GM21723 (cell line): ENCODE results near the gene CEP164.
"Not testable (repeated sequence)": the region's sequence is repeated elsewhere in the genome, so short reads cannot be mapped to it uniquely, and the experiment has no call there.

Source experiments
- ATAC-seq: cut with Tn5 transposase; IDR thresholded peaks from one replicate; pipeline ENCODE4 v1.9.1; 2021; ENCODE audit warnings: mild to moderate bottlenecking, moderate library complexity; ENCODE audit not compliant: unreplicated experiment

The CEP164 gene

GRCh38 chr11:117303646-117304315 is 23.9 kb upstream of the CEP164 start:
- ATAC-seq: no peak

GRCh38 chr11:117305145-117305544 is 22.5 kb upstream of the CEP164 start:
- ATAC-seq: no peak

GRCh38 chr11:117309310-117309709 is 18.3 kb upstream of the CEP164 start:
- no peak for ATAC-seq

GRCh38 chr11:117313091-117313490 is 14.6 kb upstream of the CEP164 start:
- no peak for ATAC-seq

- no peak for ATAC-seq
Measured at GRCh38 chr11:117313828-117314768, 13.6 kb upstream of the CEP164 start.

GRCh38 chr11:117314840-117315239 is 12.8 kb upstream of the CEP164 start:
- ATAC-seq: no peak

- no peak for ATAC-seq
Measured at GRCh38 chr11:117315285-117316196, 12.1 kb upstream of the CEP164 start.

- no peak for ATAC-seq
Measured at GRCh38 chr11:117316197-117316961, 11.3 kb upstream of the CEP164 start, which contains the start of gene BACE1. Gene BACE1 (minus strand): TSS chr11:117316256. CDS start chr11:117315795, 461 bp downstream.

GRCh38 chr11:117318738-117319137 is 8.9 kb upstream of the CEP164 start:
- ATAC-seq: no peak

GRCh38 chr11:117319214-117319840 is 8.3 kb upstream of the CEP164 start:
- no peak for ATAC-seq

GRCh38 chr11:117327255-117327566 is 443 bp upstream of the CEP164 start:
- not testable (repeated sequence) for ATAC-seq

GRCh38 chr11:117328375-117329010 is 839 bp downstream of the CEP164 start:
- peak; percentile 5 for ATAC-seq

GRCh38 chr11:117332843-117333242 is 5.2 kb downstream of the CEP164 start:
- no peak for ATAC-seq

- ATAC-seq: no peak
Measured at GRCh38 chr11:117333917-117334316, 6.3 kb downstream of the CEP164 start.

GRCh38 chr11:117334896-117335295 is 7.2 kb downstream of the CEP164 start:
- no peak for ATAC-seq

- ATAC-seq: no peak
Measured at GRCh38 chr11:117335399-117335798, 7.7 kb downstream of the CEP164 start.

GRCh38 chr11:117337076-117337475 is 9.4 kb downstream of the CEP164 start:
- ATAC-seq: no peak

- no peak for ATAC-seq
Measured at GRCh38 chr11:117345039-117345438, 17.4 kb downstream of the CEP164 start.

- ATAC-seq: no peak
Measured at GRCh38 chr11:117354550-117354949, 26.9 kb downstream of the CEP164 start.
